ENCODE results near the gene ENO2.

The ENO2 gene

GRCh38 chr12:6917491-6918231 is 3.3 kb downstream of the ENO2 start:
- H3K27me3 ChIP-seq (ENCODE audit: insufficient read depth, poor library complexity, severe bottlenecking): peaks cover 20% of the 10 kb centered on the region
- no peak overlapping the region for H3K27ac ChIP-seq (replicated peaks)
- H3K4me3 ChIP-seq (replicated peaks; ENCODE audit: insufficient read depth, low read length): no peak overlapping the region
- DNase-seq (ENCODE audit: low read depth in 1 of 2, low spot score in 1 of 2): no peak
- no peak for TF ChIP-seq CTCF (IDR thresholded peaks at IDR 0.05; ENCODE audit: insufficient read depth, low read length)
- TF ChIP-seq POLR2AphosphoS5 (IDR thresholded peaks at IDR 0.05; ENCODE audit: low read depth): no peak
- TF ChIP-seq GABPA (IDR thresholded peaks at IDR 0.05; ENCODE audit: low read depth): no peak
- no peak for TF ChIP-seq REST (IDR thresholded peaks at IDR 0.05; ENCODE audit: insufficient replicate concordance, low read depth)
- TF ChIP-seq SPI1 (IDR thresholded peaks at IDR 0.05; ENCODE audit: borderline replicate concordance, low read depth): no peak

GRCh38 chr12:6919588-6919987 is 5.2 kb downstream of the ENO2 start:
- H3K27ac ChIP-seq (replicated peaks): no peak overlapping the region
- H3K4me3 ChIP-seq (replicated peaks; ENCODE audit: insufficient read depth, low read length): no peak overlapping the region
- no peak for DNase-seq (ENCODE audit: low read depth in 1 of 2, low spot score in 1 of 2)
- TF ChIP-seq CTCF (IDR thresholded peaks at IDR 0.05; ENCODE audit: insufficient read depth, low read length): no peak
- TF ChIP-seq SPI1 (IDR thresholded peaks at IDR 0.05; ENCODE audit: borderline replicate concordance, low read depth): peak; percentile 16; the same call in 1 of the 2 replicates
- TF ChIP-seq POLR2AphosphoS5 (IDR thresholded peaks at IDR 0.05; ENCODE audit: low read depth): no peak
- no peak for TF ChIP-seq REST (IDR thresholded peaks at IDR 0.05; ENCODE audit: insufficient replicate concordance, low read depth)
- TF ChIP-seq GABPA (IDR thresholded peaks at IDR 0.05; ENCODE audit: low read depth): no peak
- H3K27me3 ChIP-seq (ENCODE audit: insufficient read depth, poor library complexity, severe bottlenecking): peaks cover 11% of the 10 kb centered on the region

- no peak for DNase-seq (ENCODE audit: low read depth in 1 of 2, low spot score in 1 of 2)
- H3K27ac ChIP-seq (replicated peaks): no peak overlapping the region
- H3K27me3 ChIP-seq (ENCODE audit: insufficient read depth, poor library complexity, severe bottlenecking): no peaks in the 10 kb centered on the region
- no peak overlapping the region for H3K4me3 ChIP-seq (replicated peaks; ENCODE audit: insufficient read depth, low read length)
- TF ChIP-seq REST (IDR thresholded peaks at IDR 0.05; ENCODE audit: insufficient replicate concordance, low read depth) (no peak), CTCF (IDR thresholded peaks at IDR 0.05; ENCODE audit: insufficient read depth, low read length) (no peak), SPI1 (IDR thresholded peaks at IDR 0.05; ENCODE audit: borderline replicate concordance, low read depth) (no peak), GABPA (IDR thresholded peaks at IDR 0.05; ENCODE audit: low read depth) (no peak), POLR2AphosphoS5 (IDR thresholded peaks at IDR 0.05; ENCODE audit: low read depth) (no peak)
Observed at GRCh38 chr12:6921539-6921938, 7.2 kb downstream of the ENO2 start.
